Kidney epithelial cell (primary cell): ENCODE measurements around the gene PICALM. TPM values are rescaled to one million over a fixed set of nuclear protein-coding genes. Genes with fewer than 3 reads are reported as not detected.
A peak's percentile ranks its signal among the peaks of the same experiment; 100 is the strongest.

ENCODE experiments used
- DNase-seq: peaks from one replicate; pipeline ENCODE4 v3.0.0-alpha.2; 2010; ENCODE audit warnings: low read depth
- H3K27me3 ChIP-seq: 2 replicates; pipeline ENCODE4 v1.6.0; 2011; ENCODE audit warnings: low read length; ENCODE audit not compliant: control insufficient read depth, insufficient read depth
- H3K36me3 ChIP-seq: 2 replicates; pipeline ENCODE4 v1.5.1; 2011; ENCODE audit warnings: low read length; ENCODE audit not compliant: control insufficient read depth, insufficient read depth
- H3K4me3 ChIP-seq: 2 replicates; pipeline ENCODE4 v1.5.1; 2011; ENCODE audit warnings: low read depth, mild to moderate bottlenecking, control low read depth, low read length
- total RNA-seq: library from RNA; depleted of rRNA; stranded (reverse); fragments of >200 nt; gene quantifications from 2 replicates; pipeline ENCODE4 v1.2.3, GENCODE V29; 2015
- TF ChIP-seq, protein P1 (sequence below): IDR thresholded peaks from 2 replicates; pipeline ENCODE4 v1.5.1; 2011; ENCODE audit warnings: mild to moderate bottlenecking, moderate library complexity, low read length, control low read depth, inconsistent platforms; ENCODE audit not compliant: insufficient read depth, poor library complexity, severe bottlenecking

The PICALM gene
- total RNA-seq, 1 donor from 2014 or later = 294 TPM

DNA sequence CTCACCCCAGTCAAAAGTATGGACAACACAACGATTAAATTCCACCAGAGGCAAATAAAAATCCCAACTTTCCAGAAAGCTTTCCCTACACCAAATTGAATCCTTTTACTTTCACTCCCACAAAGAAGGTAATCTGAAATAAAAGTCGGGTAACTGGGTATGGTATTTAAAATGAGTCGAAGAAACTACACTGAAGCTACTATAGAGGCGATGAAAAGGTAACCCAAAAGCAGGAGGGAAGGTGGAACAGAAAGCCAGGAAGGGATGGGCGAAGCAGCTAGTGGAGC is 1.1 kb downstream of the PICALM start:
- no peaks in the 10 kb centered on the region for H3K36me3 ChIP-seq
- no peak for DNase-seq
- H3K27me3 ChIP-seq = no peaks in the 10 kb centered on the region
- TF ChIP-seq, protein P1, sequence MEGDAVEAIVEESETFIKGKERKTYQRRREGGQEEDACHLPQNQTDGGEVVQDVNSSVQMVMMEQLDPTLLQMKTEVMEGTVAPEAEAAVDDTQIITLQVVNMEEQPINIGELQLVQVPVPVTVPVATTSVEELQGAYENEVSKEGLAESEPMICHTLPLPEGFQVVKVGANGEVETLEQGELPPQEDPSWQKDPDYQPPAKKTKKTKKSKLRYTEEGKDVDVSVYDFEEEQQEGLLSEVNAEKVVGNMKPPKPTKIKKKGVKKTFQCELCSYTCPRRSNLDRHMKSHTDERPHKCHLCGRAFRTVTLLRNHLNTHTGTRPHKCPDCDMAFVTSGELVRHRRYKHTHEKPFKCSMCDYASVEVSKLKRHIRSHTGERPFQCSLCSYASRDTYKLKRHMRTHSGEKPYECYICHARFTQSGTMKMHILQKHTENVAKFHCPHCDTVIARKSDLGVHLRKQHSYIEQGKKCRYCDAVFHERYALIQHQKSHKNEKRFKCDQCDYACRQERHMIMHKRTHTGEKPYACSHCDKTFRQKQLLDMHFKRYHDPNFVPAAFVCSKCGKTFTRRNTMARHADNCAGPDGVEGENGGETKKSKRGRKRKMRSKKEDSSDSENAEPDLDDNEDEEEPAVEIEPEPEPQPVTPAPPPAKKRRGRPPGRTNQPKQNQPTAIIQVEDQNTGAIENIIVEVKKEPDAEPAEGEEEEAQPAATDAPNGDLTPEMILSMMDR = no peak
- peak overlapping the region; percentile 77 for H3K4me3 ChIP-seq

DNA sequence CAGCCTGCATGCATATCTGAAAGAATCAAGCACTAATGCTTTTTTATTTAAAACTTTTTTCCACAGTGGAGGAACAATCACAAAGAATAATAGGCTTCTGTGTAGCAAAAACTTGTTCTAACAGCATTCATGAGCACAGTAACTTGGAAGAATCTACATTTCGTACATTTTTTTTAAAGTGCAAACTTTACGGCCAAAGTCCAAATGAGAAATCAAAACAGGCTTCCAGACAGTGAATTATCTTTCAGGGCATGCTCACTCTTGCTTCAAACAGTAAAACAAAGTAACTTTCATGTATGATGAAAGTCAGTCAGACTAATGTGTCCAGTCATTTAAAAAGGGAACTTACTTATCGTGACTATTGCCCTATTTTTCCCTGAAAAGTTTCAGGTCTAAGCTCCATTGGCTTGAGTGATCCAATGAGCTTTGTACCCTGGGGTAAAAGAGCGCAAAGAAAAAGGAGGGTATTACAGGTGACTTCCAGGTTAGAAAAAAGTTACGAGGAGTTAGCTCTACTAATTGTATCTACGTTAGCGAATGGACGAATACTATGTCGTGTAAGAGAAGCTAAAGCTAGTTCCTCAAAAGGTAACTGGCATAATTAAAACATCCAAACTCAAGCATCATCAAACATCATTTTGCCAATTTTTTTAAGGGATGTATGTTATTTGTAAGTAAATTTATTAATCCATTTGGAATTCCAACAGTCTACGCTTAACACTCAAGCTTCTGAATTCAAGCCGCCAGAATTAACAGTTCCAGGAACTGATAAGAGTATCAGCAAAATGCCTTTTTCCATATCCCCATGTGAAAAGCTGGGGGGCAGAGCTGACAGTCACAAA is 1.7 kb downstream of the PICALM start:
- TF ChIP-seq, protein P1 = no peak
- peak overlapping the region; percentile 77 for H3K4me3 ChIP-seq
- no peak for DNase-seq
- no peaks in the 10 kb centered on the region for H3K36me3 ChIP-seq
- H3K27me3 ChIP-seq = no peaks in the 10 kb centered on the region

DNA sequence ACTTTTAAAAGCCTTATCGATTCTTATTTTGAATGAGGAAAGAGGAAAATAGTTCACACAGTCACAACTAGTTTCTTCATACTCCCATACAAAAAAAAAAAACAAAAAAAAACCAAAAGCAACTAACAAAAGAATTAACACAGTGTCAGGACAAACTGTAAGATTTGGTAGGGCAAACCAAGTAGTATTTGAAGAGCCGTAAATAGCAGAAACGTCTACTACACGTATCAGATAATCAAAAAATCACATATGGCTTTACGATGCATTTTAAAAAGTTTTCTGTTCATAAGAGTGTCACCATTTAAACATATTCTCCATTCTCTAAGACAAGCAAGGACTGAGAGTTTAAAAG is 2.3 kb downstream of the PICALM start:
- Histone ChIP-seq H3K4me3 (peak overlapping the region; percentile 77), H3K36me3 (no peaks in the 10 kb centered on the region), H3K27me3 (no peaks in the 10 kb centered on the region)
- TF ChIP-seq, protein P1 = no peak
- no peak for DNase-seq

DNA sequence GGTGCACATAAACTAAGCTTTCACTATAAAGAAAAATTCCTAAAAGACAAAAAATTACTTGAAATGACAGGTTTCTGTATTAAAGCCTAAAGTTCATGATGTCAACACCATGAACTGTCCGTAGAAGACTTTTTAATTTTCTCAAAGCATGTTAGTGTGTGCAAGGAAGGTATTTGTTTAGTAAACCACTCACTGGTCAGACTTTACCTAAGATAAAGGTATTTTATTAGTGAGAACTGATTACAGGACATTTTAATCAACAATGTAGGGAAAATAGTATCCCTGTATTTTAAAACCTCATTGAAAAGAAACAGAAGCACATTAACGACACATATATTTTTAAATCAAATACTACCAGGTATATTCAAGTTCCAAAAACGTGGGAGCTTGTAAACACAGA is 2.9 kb downstream of the PICALM start:
- Histone ChIP-seq H3K36me3 (no peaks in the 10 kb centered on the region), H3K27me3 (no peaks in the 10 kb centered on the region), H3K4me3 (peak overlapping the region; percentile 77)
- DNase-seq = no peak
- TF ChIP-seq, protein P1 = no peak

DNA sequence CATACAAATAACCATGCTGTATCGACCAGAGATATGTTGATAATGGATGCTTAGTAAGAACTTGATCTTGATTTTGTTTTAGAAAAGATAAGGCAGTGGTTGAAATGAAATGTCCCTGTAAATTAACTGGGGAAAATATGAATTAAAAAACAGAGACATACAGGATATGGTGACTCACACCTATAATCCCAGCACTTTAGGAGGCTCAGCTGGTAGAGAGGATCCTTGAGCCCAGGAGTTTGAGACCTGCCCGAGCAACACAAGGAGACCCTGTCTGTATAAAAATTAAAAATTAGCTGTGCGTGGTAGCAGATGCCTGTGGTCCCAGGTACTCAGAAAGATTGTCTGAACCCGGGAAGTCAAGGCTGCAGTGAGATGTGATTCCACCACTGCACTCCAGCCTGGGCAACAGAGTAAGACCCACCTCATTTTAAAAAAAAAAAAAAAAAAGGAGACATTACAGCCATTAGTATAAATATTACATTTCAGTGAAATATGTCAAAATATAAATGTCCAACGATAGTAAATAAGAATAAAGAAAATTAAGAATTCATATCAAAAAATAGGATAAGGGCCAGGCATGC is 4.6 kb downstream of the PICALM start:
- H3K4me3 ChIP-seq = no peak overlapping the region
- TF ChIP-seq, protein P1 = no peak
- DNase-seq = no peak
- no peaks in the 10 kb centered on the region for H3K27me3 ChIP-seq
- H3K36me3 ChIP-seq = no peaks in the 10 kb centered on the region

DNA sequence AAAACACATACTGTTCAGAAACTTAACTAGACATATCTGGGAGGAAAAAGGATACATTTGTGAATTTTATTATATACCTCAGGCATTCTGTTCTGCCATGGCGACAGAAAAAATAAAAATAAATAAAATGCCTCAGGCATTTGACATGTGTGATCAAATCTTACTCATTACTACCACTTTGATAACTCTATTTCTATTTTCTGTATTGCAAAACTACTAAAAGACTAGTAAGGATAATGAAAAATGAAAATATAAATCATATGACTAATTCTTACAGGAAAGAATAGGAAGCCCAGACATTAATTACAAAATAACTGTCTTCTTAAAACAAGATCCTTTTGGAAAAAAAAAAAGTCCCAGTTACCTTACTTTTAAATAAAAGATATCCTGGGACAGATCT is 5.3 kb downstream of the PICALM start:
- no peak overlapping the region for H3K4me3 ChIP-seq
- no peak for DNase-seq
- H3K36me3 ChIP-seq = no peaks in the 10 kb centered on the region
- TF ChIP-seq, protein P1 = no peak
- no peaks in the 10 kb centered on the region for H3K27me3 ChIP-seq
